OCI-M2 (cell line): Measurements from ENCODE around the gene CXorf58.
"Not testable (repeated sequence)": the region's sequence is repeated elsewhere in the genome, so short reads cannot be mapped to it uniquely, and the experiment has no call there.

Experiments used
- DNase-seq: peaks from one replicate; lab custom pipeline; 2025; ENCODE audit not compliant: unreplicated experiment; lab: John Stamatoyannopoulos, UW

Gene CXorf58

DNA sequence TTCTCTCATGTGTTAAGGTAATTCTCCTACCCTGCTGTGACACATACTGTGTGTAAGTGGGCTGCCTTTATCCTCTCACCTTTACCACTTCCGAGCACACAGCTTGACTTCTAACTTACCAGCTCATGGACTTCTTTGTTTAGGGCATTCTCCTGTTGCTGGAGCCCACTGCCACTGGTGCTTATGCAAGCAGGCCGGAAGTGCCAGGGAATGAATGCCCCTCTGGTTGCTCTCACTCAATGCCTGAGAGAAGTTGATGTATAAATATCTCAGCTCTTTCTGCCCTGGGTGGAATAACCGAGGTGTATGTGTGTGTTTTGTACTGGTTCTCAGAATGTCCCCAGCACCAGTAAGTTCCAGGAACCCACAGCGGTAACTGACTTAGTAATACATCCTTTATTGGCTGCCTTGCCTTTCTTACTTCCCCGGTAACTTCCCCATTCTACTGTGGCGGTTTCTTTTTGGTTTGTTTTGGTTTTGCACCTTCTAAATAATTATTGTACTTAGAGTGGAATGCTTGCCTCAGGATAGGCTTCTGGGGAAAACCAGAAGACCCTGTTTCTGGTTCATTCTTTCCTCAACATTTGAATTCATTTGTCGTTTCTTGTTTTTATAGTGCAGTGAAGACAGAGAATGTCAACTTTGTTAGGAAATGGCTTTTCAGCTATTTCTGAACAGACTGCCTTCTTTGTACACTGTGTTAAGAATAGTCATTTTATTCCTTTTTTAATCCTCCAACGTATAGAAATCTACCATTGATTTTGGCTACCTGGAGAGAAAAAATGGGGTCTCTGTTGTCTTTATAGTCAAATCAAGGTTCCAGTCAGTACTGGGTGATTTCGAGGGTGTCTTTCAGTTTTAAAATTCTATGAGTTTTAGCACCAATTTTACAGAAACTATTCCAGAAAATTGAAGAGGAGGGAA is 45.4 kb downstream of the CXorf58 start:
- DNase-seq, result peak; percentile 28

- no peak for DNase-seq
Observed at GRCh38 chrX:23953908-23954269, 46.1 kb downstream of the CXorf58 start.

DNA sequence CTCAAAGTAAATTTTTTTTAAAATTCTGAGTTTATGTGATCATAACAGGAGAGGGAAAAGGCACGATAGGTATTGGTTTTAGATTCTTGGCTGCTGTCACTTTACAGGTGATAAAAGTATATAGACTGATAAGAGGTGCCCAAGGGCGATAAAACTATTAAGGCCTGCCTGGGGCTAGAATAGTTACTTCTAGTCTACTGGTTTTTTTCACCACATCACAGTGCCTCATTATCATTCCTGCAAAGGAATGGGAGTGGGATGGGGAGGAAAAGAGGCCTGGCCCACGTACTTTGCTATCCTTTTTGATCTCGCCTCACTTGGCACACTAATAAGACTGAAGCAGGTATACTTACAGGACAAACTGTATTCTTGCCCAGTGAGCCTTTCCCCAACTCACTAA is 46.6 kb downstream of the CXorf58 start:
- no peak for DNase-seq

- DNase-seq, result no peak
Observed at GRCh38 chrX:23959781-23960180, 52.0 kb downstream of the CXorf58 start.

- DNase-seq, result no peak
Observed at GRCh38 chrX:23964191-23964590, 56.4 kb downstream of the CXorf58 start.

DNA sequence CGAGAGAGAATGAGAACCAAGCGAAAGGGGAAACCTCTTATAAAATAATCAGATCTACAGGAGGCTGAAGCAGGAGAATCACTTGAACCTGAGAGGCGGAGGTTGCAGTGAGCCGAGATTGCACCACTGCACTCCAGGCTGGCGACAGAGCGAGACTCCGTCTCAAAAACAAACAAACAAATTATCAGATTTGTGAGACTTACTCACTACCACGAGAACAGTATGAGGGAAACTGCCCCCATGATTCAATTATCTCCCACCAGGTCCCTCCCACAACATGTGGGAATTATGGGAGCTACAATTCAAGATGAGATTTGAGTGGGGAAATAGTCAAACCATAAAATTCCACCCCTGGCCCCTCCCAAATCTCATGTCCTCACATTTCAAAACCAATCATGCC is 57.8 kb downstream of the CXorf58 start:
- DNase-seq, result not testable (repeated sequence)

- no peak for DNase-seq
Observed at GRCh38 chrX:23978491-23978890, 70.7 kb downstream of the CXorf58 start.

DNA sequence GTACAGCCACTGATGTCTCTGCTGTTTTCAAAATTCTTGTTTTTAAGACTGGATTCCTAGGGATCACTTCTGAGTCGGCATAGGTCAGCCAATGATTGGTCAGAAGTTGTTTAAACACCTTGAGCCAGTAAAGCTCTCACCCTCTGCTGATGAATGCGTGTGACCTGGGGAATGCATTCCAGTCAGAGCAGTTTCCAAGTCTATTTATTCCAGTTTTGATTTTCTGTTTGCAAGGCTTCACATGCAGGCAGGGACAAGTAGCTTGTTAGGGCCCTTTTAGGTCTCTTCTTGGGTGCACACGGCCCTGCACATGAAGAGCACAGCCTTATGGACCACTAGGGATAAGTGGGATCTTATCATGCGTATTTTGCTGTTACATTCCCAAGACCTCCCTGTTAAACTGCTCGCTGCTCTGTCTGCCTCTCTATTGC is 72.2 kb downstream of the CXorf58 start:
- no peak for DNase-seq

DNA sequence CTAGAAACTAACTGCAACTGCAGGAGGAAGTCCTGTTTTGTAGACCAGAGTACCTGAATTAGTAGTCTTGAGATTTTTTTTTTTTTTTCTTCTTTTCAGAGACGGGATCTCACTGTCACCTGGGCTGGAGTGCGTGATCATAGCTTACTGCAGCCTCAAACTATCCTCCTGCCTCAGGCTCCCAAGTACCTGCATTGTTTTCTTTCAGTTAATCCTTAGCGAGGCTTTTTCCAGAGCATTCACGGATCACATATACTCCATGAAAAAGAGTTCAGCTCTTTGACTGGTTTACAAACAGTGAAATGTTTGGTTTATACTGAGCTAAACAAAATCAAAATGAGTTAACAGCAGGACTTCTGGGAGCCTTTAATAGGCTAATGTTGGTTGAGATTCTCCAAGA is 73.4 kb downstream of the CXorf58 start:
- no peak for DNase-seq

DNA sequence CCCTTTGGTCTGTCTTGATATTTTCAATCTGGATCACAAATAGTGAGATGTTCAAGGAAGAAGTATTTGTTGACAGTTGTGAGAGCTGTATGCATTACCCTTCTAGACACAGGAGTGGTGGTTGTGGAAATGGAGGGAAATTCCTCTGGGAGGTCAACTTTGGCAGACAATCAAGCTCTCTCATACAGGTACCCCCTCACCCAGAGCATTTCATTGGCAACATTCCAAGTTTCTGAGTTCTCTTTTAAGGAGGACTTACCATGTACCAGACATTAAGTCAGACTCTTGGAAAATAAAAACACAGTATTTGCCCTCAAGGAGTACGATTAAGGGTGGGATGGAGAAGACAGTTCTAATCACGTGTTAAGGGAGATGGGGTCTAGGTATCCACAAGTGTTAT is 73.9 kb downstream of the CXorf58 start:
- DNase-seq, result no peak

DNA sequence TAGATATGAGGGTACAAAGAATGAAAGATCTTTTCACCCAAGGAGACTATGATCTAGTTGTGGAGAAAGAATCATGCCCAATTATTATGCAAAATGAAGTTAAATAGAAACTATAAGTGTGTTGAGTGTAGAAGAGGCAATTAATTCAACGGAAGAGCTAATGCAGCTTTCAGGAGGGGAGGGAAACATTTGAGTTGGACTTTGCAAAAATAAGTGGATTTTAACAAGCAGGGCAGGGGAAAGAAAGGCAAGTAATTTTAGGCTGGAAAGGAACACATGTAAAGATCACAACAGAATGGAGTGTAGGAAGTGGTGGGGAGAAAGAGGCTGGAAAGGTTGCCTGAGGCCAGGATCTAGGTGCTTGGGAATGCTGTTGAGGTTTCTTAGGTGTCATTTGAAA is 75.1 kb downstream of the CXorf58 start:
- DNase-seq, result no peak
